HepG2 (cell line): ENCODE measurements around the gene CRAT. TPM values are rescaled to one million over a fixed set of nuclear protein-coding genes. Genes with fewer than 3 reads are reported as not detected.

ENCODE experiments used
- CBX2 ChIP-seq, 2 experiments: fragments of 200-600 bp in 1 of 2; sonication (generic); formaldehyde crosslinking in 1 of 2; IDR thresholded peaks; 2 replicates each; pipeline versions ENCODE4 v1.7.0 to v1.8.1; 2018 to 2022; ENCODE audit warnings: low read depth in 2 of 2, low read length in 1 of 2, mild to moderate bottlenecking in 1 of 2, missing genetic modification reagents in 1 of 2
- ELF1 ChIP-seq: sonication (generic); formaldehyde crosslinking; IDR thresholded peaks from 2 replicates; pipeline ENCODE4 v1.4.0; 2020; ENCODE audit warnings: missing genetic modification reagents
- FOXK1 ChIP-seq: sonication (generic); formaldehyde crosslinking; IDR thresholded peaks from 2 replicates; pipeline ENCODE4 v1.4.0; 2020; ENCODE audit warnings: low read depth, missing genetic modification reagents, borderline replicate concordance
- GABPB1 ChIP-seq: IDR thresholded peaks from 2 replicates; pipeline ENCODE4 v1.6.1; 2016; ENCODE audit warnings: mild to moderate bottlenecking, missing genetic modification reagents, moderate library complexity, missing compliant biosample characterization
- HDAC6 ChIP-seq: fragments of 200-600 bp; sonication (generic); IDR thresholded peaks from 2 replicates; pipeline ENCODE4 v1.7.0; 2017; ENCODE audit warnings: mild to moderate bottlenecking, antibody characterized with exemption, low read length, low read depth
- HOXD1 ChIP-seq: sonication (generic); formaldehyde crosslinking; IDR thresholded peaks from 2 replicates; pipeline ENCODE4 v1.5.0; 2020; ENCODE audit warnings: missing genetic modification reagents
- NFRKB ChIP-seq: fragments of 450-650 bp; IDR thresholded peaks from 2 replicates; pipeline ENCODE4 v1.6.1; 2017
- RBFOX2 ChIP-seq: fragments of 200-400 bp; formaldehyde crosslinking; IDR thresholded peaks from 2 replicates; pipeline ENCODE4 v1.6.1; 2017; ENCODE audit warnings: low read depth, mild to moderate bottlenecking, low read length
- SMAD3 ChIP-seq: sonication (generic); formaldehyde crosslinking; IDR thresholded peaks from 2 replicates; pipeline ENCODE4 v1.4.0; 2020; ENCODE audit warnings: missing genetic modification reagents
- ZEB1 ChIP-seq: IDR thresholded peaks from 2 replicates; pipeline ENCODE4 v1.6.1; 2012; ENCODE audit warnings: mild to moderate bottlenecking, low read depth, inconsistent platforms; ENCODE audit not compliant: insufficient replicate concordance
- ZFP82 ChIP-seq: sonication (generic); formaldehyde crosslinking; IDR thresholded peaks from 2 replicates; pipeline ENCODE4 v1.5.1; 2020; ENCODE audit warnings: mild to moderate bottlenecking, missing genetic modification reagents, borderline replicate concordance
- ZFX ChIP-seq: sonication (generic); formaldehyde crosslinking; IDR thresholded peaks from 2 replicates; pipeline ENCODE4 v1.4.0; 2020; ENCODE audit warnings: mild to moderate bottlenecking, low read depth, missing genetic modification reagents, moderate library complexity
- ZNF253 ChIP-seq: sonication (generic); formaldehyde crosslinking; IDR thresholded peaks from 2 replicates; pipeline ENCODE4 v1.8.0; 2022; ENCODE audit warnings: mild to moderate bottlenecking, missing genetic modification reagents, borderline replicate concordance
- ZNF333 ChIP-seq: sonication (generic); formaldehyde crosslinking; IDR thresholded peaks from 2 replicates; pipeline ENCODE4 v1.4.0; 2020; ENCODE audit warnings: mild to moderate bottlenecking, missing genetic modification reagents, borderline replicate concordance
- ZNF501 ChIP-seq: sonication (generic); formaldehyde crosslinking; IDR thresholded peaks from 2 replicates; pipeline ENCODE4 v1.5.1; 2020; ENCODE audit warnings: mild to moderate bottlenecking, moderate library complexity, missing genetic modification reagents
- polyA plus RNA-seq, 8 experiments: library from polyadenylated mRNA; depleted of rRNA in 3 of 8; stranded (reverse) in 7 of 8; unstranded in 1 of 8; fragments of >200 nt; fragmentation: Illumina TruSeq in 4 of 8; extraction: Trizol in 4 of 8; gene quantifications; 2 replicates each; pipeline versions ENCODE4 v1.2.1 to v1.2.3, GENCODE V29; 2011 to 2016; ENCODE audit warnings: low read depth in 4 of 8, missing spikeins in 1 of 8, mixed read lengths in 1 of 8; ENCODE audit not compliant: insufficient read depth in 1 of 8
- total RNA-seq, 5 experiments: library from RNA; depleted of rRNA; stranded (reverse); fragments of >200 nt; fragmentation: Illumina TruSeq; extraction: Trizol; gene quantifications; 2 replicates each; pipeline ENCODE4 v1.2.3, GENCODE V29; 2016; ENCODE audit warnings: low read depth in 1 of 5
- TF ChIP-seq, protein P1 (sequence below), 2 experiments: fragments of 450-650 bp in 1 of 2; sonication (generic) in 1 of 2; formaldehyde crosslinking in 1 of 2; IDR thresholded peaks; 2 replicates each; pipeline versions ENCODE4 v1.6.1 to v1.8.0; 2016 to 2022; ENCODE audit warnings: antibody characterized with exemption in 1 of 2, mild to moderate bottlenecking in 1 of 2, missing genetic modification reagents in 1 of 2
- TF ChIP-seq, protein P2 (sequence below): sonication (generic); formaldehyde crosslinking; IDR thresholded peaks from 2 replicates; pipeline ENCODE4 v1.4.0; 2020; ENCODE audit warnings: missing genetic modification reagents
- TF ChIP-seq, protein P3 (sequence below): sonication (generic); formaldehyde crosslinking; IDR thresholded peaks from 2 replicates; pipeline ENCODE4 v1.4.0; 2020; ENCODE audit warnings: mild to moderate bottlenecking, missing genetic modification reagents

The CRAT gene
- total and polyA plus RNA-seq, 2 of the 13 experiments (the other 11 are each of a cell fraction or from before 2014, with no cell fraction given), result 26.1 to 26.6 TPM

DNA sequence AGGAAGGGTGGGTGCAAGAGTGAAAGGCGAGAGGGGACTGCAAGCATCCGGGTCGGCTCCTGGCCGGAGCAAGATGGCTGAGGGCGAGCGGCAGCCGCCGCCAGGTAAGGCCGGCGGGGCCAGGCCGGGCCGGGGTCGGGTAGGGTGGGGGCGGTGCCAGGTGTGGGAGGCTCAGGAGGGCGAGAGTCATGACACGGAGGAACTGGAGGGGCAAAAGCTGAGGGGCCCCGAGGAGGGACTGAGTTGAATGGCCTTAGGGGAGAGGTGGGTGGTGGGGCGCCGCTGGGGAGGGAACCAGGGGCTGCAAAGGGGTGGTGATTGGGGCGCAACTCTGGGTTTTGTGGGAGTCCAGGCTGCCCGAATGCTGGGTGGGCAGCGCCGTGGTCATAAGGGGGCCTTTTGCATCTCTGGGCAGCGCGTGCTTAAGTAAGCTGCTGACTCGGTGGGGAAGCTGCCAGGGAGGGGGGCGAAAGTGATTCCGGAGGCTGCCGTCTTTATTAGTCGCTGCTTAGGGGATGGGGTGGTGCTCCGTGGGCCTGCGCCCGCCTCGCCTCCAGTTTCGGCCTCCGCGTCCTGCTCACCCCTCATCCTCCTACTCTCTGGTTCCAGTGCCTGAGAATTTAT, 1.0 kb upstream of the CRAT start (continued):
- TF ChIP-seq, protein P1, sequence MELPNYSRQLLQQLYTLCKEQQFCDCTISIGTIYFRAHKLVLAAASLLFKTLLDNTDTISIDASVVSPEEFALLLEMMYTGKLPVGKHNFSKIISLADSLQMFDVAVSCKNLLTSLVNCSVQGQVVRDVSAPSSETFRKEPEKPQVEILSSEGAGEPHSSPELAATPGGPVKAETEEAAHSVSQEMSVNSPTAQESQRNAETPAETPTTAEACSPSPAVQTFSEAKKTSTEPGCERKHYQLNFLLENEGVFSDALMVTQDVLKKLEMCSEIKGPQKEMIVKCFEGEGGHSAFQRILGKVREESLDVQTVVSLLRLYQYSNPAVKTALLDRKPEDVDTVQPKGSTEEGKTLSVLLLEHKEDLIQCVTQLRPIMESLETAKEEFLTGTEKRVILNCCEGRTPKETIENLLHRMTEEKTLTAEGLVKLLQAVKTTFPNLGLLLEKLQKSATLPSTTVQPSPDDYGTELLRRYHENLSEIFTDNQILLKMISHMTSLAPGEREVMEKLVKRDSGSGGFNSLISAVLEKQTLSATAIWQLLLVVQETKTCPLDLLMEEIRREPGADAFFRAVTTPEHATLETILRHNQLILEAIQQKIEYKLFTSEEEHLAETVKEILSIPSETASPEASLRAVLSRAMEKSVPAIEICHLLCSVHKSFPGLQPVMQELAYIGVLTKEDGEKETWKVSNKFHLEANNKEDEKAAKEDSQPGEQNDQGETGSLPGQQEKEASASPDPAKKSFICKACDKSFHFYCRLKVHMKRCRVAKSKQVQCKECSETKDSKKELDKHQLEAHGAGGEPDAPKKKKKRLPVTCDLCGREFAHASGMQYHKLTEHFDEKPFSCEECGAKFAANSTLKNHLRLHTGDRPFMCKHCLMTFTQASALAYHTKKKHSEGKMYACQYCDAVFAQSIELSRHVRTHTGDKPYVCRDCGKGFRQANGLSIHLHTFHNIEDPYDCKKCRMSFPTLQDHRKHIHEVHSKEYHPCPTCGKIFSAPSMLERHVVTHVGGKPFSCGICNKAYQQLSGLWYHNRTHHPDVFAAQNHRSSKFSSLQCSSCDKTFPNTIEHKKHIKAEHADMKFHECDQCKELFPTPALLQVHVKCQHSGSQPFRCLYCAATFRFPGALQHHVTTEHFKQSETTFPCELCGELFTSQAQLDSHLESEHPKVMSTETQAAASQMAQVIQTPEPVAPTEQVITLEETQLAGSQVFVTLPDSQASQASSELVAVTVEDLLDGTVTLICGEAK (IDR thresholded peaks at IDR 0.05), result no peak
- TF ChIP-seq, protein P1 (CRISPR knock-in tag; IDR thresholded peaks at IDR 0.05), result 0 out of 2 replicates have a peak, but pooled peaks have one; percentile 8
- TF ChIP-seq, protein P2, sequence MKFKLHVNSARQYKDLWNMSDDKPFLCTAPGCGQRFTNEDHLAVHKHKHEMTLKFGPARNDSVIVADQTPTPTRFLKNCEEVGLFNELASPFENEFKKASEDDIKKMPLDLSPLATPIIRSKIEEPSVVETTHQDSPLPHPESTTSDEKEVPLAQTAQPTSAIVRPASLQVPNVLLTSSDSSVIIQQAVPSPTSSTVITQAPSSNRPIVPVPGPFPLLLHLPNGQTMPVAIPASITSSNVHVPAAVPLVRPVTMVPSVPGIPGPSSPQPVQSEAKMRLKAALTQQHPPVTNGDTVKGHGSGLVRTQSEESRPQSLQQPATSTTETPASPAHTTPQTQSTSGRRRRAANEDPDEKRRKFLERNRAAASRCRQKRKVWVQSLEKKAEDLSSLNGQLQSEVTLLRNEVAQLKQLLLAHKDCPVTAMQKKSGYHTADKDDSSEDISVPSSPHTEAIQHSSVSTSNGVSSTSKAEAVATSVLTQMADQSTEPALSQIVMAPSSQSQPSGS (CRISPR knock-in tag), result 0 out of 2 replicates have a peak, but pooled peaks have one; percentile 4
- TF ChIP-seq RBFOX2 (peak; percentile 15; the same call in 1 of the 2 replicates), HDAC6 (no peak), ZFP82 (CRISPR knock-in tag) (peak; percentile 74), ZNF333 (no peak), ZEB1 (peak; percentile 78), FOXK1 (CRISPR knock-in tag) (no peak), ZNF253 (CRISPR knock-in tag) (no peak), ZFX (CRISPR knock-in tag) (peak; percentile 83), ZNF501 (CRISPR knock-in tag) (peak; percentile 82; the same call in 1 of the 2 replicates), HOXD1 (CRISPR knock-in tag) (0 out of 2 replicates have a peak, but pooled peaks have one; percentile 38), CBX2 (IDR thresholded peaks at IDR 0.05; ENCODE audit: low read depth, low read length) (no peak), CBX2 (CRISPR knock-in tag; IDR thresholded peaks at IDR 0.05; ENCODE audit: low read depth) (0 out of 2 replicates have a peak, but pooled peaks have one; percentile 28), SMAD3 (CRISPR knock-in tag) (0 out of 2 replicates have a peak, but pooled peaks have one; percentile 6), NFRKB (peak; percentile 37; the same call in 1 of the 2 replicates), GABPB1 (CRISPR knock-in tag) (peak; percentile 25; the same call in 1 of the 2 replicates), ELF1 (CRISPR knock-in tag) (0 out of 2 replicates have a peak, but pooled peaks have one; percentile 16)
- TF ChIP-seq, protein P3, sequence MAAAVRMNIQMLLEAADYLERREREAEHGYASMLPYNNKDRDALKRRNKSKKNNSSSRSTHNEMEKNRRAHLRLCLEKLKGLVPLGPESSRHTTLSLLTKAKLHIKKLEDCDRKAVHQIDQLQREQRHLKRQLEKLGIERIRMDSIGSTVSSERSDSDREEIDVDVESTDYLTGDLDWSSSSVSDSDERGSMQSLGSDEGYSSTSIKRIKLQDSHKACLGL (CRISPR knock-in tag), result peak; percentile 54; the same call in 1 of the 2 replicates
